Stimulated activated CD4-positive, alpha-beta T cell treated with anti-CD3 and anti-CD28 coated beads, Interleukin-4, amount 100 ng/mL, for 24 hours (primary cell): ENCODE measurements around the gene ME1.

Experiments used
- DNase-seq: peaks from one replicate; pipeline ENCODE4 v3.0.0-alpha.2; 2020

Gene ME1

DNA sequence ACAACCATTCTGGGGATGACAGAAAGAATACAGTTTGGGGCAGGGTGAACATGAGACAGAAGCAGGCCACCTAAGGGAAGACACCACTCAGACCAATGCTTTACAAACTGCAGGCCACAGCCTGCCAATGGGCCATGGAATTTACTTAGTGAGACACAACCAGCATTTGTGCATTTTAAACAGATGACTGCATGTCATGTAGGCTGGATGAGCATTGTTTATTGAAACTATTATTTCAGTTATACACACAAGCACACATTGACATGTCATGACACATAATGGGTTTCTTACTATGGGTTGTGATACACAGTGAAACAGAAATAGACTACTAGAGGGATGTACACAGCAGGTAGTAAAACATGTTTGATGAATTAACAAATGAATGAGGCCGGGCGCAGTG lies 245.8 kb downstream of the ME1 start:
- DNase-seq, result no peak

DNA sequence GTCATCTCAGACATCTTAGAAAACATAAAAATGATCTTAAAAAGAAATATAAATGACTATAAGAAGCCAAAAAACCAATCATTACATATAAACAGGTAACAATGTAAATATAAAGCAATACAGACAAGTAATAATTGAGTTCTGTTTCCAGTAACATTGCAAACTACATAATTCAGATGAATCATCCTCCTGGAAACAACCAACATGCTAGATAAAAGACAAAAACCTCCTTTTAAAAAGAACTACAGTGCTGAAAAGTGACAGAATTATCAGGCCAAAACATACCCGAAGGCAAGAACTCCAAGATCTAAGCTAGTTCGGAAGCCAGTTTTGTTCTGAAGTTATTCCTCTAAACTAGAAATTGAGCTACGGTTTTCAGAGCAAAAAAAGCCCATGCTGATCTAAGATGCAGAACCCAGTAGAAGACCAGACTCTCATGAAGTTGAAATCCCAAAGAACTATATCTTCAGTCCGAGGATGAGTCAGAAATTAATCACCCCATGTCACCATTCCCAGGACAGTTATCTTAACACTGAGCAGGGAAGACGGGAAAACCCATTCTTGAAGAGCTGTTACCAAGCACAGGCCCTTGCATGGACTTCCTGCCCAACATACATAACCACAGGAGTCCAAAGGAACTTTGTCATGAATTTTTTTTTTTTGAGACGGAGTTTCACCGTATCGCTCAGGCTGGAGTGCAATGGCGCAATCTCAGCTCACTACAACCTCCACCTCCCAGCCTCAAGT lies 247.6 kb downstream of the ME1 start:
- no peak for DNase-seq

- DNase-seq, result no peak
These were observed 248.7 kb downstream of the ME1 start for GRCh38 chr6:83182114-83182513.

- no peak for DNase-seq
These were observed 250.4 kb downstream of the ME1 start for GRCh38 chr6:83180426-83180950.

- no peak for DNase-seq
These were observed 254.6 kb downstream of the ME1 start for GRCh38 chr6:83176246-83176645.

DNA sequence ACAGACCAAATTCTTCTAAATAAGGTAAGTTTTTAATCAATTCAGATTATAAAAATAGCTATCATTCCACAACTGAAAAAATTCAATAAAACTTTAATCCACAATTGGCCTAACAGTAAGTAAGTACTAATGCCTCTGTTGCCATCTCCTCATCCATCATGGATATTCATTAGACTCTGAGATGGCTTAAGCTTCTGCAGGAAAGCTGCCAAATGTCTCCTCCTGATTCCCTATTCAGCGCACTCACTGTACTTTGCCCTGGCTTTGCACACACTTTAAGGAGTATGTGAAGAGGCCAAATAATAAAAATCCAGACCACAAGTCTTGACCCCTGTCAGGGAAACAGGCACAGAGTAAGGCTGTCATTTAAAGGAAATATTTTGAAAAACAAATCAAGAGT lies 261.3 kb downstream of the ME1 start:
- no peak for DNase-seq

GRCh38 chr6:83169106-83169505 lies 261.7 kb downstream of the ME1 start:
- no peak for DNase-seq

GRCh38 chr6:83168556-83168955 lies 262.3 kb downstream of the ME1 start:
- DNase-seq, result no peak

DNA sequence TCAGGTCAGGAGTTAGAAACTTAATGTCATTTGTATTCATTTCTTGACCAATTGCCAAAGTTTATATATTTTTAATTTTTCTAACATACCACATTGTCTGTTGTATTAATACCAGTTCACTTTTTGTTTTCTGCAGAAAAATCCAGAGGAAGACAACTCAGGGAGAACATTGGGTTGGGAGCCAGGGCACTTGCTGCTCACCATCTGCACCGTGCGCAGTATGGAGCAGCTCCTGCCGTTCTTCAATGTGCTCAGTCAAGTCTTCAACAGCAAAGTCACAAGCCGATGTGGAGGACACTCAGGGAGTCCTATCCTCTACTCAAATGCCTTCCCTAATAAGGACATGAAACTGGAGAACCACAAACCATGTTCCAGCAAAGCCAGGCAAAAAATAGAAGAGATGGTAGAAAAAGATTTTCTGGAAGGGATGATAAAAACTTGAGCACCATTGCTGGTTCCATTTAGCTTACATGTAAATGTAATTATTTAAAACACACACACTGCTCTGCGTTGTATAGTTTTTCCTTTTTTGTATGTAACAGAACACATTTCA lies 263.0 kb downstream of the ME1 start:
- no peak for DNase-seq
